Activated T-helper 1 cell treated with Interleukin-2 at 50 U/mL for 16 hours (primary cell): ENCODE results near the gene CELF4.
"Not testable (repeated sequence)": the region's sequence is repeated elsewhere in the genome, so short reads cannot be mapped to it uniquely, and the experiment has no call there.

Experiments used
- DNase-seq: peaks from one replicate; pipeline ENCODE4 v3.0.0-alpha.2; 2020; ENCODE audit warnings: low read depth

Gene CELF4

DNA sequence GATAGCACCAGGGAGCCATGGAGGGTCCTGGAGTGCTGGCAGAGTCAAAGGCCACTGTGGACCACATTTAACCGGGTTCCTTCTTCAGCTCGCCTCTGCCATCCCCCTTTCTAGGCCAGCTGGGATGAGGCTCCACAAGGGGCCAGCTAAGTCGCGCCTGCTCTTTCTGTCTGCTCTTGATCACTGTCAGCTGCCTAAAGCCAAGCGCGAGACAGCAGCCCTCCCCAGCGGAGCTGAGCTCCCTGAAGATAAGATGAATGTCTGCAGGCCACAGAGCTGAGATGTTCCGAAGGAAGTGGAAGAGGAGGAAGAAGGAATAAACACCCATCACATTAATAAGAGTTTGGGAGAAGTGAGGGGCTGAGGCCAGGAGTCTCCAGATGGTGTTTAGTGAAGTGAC, 99.6 kb downstream of the CELF4 start:
- DNase-seq = no peak

DNA sequence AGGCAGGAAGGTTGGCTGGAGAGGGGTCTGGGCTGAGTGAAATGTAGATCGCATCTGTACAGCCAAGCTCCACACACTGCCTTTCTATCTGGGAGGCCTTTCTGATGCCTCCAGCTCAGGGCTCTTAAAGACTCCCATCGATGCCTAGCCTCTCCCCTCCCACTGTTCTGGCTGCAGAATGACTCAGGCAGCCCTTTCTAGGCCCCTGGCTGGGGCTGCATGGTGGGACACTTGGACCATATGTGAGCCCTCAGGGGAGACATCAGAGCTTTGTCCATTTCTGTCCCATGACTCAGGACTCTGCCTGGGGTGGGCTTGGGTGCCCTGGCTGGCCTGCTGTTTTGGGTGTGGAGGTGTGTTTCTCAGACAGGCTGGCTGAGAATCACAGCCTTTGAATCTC, 101.3 kb downstream of the CELF4 start:
- DNase-seq = no peak

DNA sequence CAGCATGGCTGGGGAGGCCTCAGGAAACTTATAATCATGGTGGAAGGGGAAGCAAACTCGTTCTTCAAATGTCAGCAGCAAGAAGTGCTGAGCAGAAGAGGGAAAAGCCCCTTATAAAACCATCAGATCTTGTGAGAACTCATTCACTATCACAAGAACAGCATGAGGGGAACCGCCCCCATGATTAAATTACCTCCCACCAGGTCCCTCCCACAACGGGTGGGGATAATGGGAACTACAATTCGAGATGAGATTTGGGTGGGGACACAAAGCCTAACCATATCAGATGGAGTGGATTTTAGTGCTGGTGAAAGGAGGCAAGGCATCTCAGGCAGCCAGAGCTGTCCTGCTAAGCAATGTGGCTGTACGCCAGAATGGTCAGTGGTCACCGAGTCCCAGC, 104.3 kb downstream of the CELF4 start:
- DNase-seq = not testable (repeated sequence)

GRCh38 chr18:37460604-37461003, 105.0 kb downstream of the CELF4 start:
- no peak for DNase-seq

DNA sequence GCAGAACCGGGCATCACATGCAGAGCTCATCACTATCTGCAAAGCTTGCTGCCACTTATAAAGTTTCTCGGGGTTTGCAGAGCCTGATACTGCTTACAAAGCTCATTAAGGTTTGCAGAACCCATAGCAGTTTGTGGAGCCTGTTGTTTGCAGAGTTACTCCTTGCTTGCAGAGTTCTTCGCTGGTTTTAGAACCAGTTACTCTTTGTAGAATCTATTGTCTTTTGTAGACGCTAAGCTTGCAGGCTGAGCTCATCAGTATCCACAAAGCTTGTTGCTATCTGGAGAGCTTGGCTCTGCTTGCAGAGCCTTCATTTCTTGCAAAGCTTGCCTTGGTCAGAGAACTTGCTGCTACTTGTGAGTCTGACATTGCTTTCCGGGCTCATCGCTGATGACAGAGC, 106.9 kb downstream of the CELF4 start:
- no peak for DNase-seq

GRCh38 chr18:37457753-37458152, 107.8 kb downstream of the CELF4 start:
- DNase-seq = no peak

DNA sequence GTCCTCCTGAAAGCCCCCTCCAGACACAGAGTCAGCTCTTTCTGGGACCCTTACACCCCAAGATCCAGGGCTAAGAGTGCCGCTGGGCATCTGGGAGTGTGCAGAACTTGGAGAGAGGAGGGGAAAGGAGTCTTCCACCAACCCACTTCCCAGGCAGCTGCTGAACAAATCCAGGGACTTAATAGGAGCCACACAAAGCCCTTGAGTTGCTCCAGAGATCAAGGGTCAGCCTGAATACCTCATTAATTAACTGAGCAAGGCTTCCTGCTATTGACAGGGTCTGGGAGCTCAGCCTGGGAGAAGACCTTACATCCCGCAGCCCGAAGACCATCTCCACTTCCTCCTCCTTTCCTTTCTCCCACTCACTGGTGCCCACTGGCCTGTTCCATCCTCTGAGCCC, 108.3 kb downstream of the CELF4 start:
- DNase-seq = no peak

GRCh38 chr18:37456873-37457272, 108.7 kb downstream of the CELF4 start:
- no peak for DNase-seq

DNA sequence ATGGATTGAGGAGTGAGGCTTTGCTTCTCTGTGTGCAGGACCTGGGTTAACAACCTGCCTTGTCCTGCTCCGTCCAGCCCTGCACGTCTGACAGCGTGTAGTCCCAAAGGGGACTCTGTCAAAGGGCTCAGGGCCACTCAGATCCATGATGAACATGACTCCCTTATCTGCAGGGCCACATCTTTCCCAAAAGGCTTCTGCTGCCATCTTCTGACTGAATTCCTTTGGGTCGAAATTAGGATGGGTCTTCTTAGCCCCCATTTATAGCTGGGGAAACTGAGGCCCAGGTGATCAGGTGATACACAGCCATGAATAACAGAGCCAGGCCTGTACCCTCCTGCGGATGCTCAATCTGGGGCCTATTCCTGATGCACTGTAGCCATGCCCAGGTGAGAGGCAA, 109.2 kb downstream of the CELF4 start:
- DNase-seq = no peak

GRCh38 chr18:37453752-37454151, 111.8 kb downstream of the CELF4 start:
- no peak for DNase-seq

GRCh38 chr18:37452682-37453385, 112.8 kb downstream of the CELF4 start:
- no peak for DNase-seq

GRCh38 chr18:37452015-37452414, 113.6 kb downstream of the CELF4 start:
- DNase-seq = no peak

GRCh38 chr18:37451239-37451825, 114.3 kb downstream of the CELF4 start:
- DNase-seq = no peak

DNA sequence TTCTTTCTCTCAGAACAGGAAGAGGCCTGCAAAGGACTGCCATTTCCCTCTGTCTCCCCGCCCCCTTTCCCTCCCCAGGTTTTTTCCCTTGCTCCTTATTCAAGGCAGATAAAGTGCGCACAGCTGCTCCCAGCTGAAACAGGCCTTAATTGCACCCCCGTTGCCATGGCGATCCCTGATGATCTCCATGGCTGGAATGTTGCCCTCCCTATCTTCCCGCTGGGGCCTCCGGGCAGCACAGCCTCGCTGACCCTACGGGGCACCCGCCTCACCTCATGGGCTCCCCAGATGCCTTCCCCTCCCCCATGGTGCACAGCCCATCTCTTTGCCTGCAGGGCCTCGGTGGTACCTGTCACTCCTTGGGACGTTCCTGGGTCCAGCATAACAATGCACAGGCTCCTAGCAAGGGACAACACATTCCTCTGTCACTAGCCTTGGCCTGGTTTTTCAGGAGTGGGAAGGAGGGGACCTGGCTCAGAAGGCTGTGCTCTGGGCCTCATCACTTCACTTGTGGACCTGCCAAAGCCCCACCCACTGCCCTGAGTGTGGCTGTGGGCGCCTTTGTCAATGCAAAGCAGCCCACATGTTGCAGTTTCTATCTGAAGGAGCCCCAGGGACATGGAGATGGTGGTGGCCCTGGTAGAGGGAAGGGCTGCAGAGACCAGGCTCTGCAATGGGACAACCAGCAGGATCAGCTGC, 115.0 kb downstream of the CELF4 start:
- DNase-seq = no peak

- DNase-seq = no peak
Observed at GRCh38 chr18:37449618-37450017, 116.0 kb downstream of the CELF4 start.

DNA sequence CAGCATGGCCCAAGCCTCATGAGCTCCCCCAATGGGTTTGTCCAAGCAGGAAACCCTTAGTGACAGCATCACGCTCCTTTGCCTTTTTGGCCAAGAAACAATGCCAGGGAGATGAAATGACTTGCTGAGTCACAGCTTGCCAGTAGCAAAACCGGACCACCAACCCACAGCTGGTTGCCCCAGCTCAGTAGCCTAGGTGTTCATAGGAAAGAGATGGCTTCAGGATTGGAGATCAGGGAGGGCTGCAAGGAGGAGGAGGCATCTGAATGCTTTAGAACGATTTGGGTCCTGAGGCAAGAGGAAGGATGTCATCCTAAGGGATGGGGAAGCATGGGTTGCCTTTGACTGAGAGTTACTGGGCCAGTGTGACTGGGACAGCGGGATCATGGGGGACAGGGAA, 116.7 kb downstream of the CELF4 start:
- DNase-seq = no peak

GRCh38 chr18:37447962-37448888, 117.4 kb downstream of the CELF4 start:
- no peak for DNase-seq

GRCh38 chr18:37445836-37446235, 119.8 kb downstream of the CELF4 start:
- no peak for DNase-seq

- no peak for DNase-seq
Observed at GRCh38 chr18:37445368-37445767, 120.2 kb downstream of the CELF4 start.

DNA sequence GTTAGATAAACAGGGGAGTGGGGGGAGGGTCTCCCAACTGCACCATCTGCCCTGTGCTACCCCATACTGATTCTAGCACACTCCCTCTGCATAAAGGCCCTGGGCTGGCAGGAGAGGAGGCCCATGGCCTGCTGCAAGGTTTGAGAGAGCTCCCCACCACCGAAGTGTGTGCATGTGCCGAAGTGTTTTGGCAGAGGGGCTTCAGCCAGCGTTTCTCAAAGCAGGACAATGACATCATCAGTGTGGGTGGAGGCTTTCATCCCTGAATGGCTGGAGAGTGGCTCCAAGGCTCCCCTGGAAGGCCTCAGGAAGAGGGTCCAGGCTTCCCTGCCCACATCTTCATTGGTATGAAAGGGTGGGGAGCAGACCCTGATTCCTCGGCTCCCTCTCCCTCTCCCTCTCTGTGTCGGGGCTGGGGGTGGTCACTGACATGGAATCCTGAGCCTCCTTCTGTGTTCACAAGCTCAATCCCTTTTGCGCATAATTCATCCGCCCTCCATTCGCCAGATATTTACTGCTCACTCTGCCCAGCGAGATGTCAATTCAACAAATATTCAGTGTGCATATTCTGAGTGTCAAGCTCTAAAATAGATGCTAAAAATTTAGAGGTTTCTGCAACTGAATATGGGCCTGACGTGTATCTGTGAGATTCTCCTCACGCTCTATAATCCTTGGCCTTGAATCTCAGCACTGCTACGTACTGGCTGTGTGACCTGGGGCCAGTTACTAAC, 122.1 kb downstream of the CELF4 start:
- DNase-seq = no peak

GRCh38 chr18:37442477-37442876, 123.1 kb downstream of the CELF4 start:
- DNase-seq = no peak

DNA sequence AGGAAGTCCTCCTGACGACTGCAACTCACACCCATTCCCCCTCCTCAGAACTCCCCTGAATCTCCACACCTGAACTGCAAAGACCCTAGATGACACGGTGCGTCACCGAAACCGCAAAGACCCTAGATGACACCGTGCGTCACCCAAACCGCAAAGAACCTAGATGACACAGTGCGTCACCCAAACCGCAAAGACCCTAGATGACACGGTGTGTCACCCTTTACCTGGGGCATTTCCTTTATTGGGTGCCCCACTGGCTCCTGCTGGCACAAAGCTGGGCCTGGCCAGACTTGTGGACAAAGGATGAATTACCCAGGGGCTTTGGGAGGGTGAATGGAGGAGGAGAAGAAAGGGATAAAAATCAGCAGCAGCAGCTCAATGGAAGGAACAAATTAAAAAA, 123.8 kb downstream of the CELF4 start:
- DNase-seq = no peak
